Lung microvascular endothelial cell (primary cell): ENCODE results near the gene OR2G6. TPM values are rescaled to one million over a fixed set of nuclear protein-coding genes. Genes with fewer than 3 reads are reported as not detected.
"Not testable (repeated sequence)": the region's sequence is repeated elsewhere in the genome, so short reads cannot be mapped to it uniquely, and the experiment has no call there.

Source experiments
- DNase-seq, 2 donors: peaks; one replicate each; pipeline versions ENCODE4 v3.0.0 to v3.0.0-alpha.2; 2010; ENCODE audit warnings: low read depth in 2 of 2
- total RNA-seq: library from RNA; depleted of rRNA; stranded (reverse); fragments of >200 nt; gene quantifications from 2 replicates; pipeline ENCODE4 v1.2.1, GENCODE V29; 2014

OR2G6 gene
- not detected in 2 replicates for total RNA-seq

DNA sequence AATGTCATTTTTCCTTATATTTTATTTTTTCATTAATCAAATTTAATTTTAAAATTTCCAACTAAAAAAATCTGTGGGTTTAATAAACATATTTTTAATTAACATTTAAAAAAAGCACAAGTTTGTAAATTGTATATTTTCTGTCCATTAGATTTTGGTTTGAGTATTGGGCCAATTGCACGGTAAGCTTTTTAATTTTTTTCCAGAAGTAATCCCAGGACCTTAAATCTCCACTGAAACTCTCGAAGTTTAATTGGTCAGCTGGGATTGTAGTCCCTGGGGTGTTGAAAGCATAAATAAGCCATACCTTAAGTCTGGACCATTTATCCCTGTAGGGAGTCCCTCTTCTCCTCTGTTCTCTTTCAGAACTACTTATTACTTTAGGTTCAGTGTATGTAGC is at the start of gene OR2G6:
Gene OR2G6 (plus strand): TSS at position 301 of the 400 bp plus-strand sequence. CDS start 13,574 bp downstream, outside the sequence.
- not testable (repeated sequence) for DNase-seq

DNA sequence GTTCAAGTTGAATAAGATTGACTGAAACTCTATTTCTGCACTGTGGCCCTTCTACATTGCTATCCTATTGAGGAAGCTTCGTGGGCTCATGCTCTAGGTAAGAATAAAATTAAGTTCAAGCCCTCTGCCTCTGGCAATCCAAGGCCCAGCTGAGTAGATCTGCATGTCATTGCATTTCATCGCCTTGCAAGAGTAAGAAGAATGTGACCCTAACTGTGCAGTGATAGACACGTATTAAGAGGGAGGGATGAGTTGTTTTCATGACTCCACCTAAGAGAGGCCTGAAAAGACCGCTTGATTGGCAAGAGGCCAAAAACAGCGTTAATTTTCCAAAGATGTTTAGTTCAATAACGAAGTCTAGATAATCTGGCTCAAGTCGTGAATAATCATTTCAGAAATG is 48.8 kb upstream of the OR2G6 start:
- not testable (repeated sequence) for DNase-seq

DNA sequence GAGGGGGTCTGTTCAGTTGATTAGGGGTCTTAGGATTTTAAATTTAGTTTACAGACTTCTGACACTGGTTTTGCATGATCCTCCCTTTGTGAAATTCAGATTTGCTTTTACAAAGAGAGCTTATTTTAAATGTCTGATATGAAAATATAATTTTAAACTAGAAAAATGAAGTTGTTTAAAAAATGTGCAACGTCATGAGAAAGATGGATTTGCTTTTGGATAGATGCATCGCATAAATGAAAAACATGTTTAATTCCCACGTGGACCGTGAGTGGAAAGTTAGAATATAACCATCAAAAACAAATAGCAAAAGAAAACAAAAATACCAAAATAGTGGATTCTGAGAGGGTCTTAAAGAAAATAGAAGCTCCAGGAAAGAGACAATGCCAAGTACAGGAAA is 36.7 kb upstream of the OR2G6 start:
- no peak for DNase-seq

DNA sequence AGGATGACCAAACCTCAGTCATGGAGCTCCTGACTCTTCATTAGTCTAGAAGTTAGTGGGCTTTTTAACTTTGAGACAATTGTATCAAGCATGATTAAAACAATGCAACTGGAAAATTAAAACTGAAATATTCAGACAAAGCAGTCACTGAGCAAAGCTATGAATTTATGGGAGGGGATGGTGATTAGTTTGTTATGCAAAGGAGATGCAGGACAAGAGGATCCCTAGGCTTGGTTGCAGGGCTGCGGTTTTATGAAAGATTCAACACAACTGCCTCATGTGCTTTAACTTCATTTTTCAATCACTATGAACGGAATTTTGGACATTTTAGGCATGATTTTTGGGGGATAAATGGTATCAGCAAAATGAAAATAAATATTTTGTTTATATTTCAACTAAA is 35.8 kb upstream of the OR2G6 start:
- not testable (repeated sequence) for DNase-seq

DNA sequence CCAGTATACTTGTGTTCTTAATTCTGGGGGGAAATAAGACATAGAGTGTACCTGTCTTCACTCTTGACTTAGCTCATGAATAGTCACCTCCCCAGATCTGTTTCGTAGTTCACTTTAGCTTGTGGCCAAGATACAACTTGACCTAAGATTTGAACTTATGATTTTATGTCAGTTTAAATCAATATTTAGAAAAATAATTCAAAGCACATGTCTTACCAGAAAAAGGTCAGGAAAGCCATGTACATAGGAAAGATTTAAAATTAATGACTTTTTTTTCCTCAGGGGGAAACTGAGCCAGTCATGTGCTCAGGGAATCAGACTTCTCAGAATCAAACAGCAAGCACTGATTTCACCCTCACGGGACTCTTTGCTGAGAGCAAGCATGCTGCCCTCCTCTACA is 34.8 kb upstream of the OR2G6 start, which contains the start of gene OR2T3:
Gene OR2T3 (plus strand): TSS at position 301 of the 400 bp plus-strand sequence. CDS start 0 bp downstream, at position 301.
- not testable (repeated sequence) for DNase-seq

DNA sequence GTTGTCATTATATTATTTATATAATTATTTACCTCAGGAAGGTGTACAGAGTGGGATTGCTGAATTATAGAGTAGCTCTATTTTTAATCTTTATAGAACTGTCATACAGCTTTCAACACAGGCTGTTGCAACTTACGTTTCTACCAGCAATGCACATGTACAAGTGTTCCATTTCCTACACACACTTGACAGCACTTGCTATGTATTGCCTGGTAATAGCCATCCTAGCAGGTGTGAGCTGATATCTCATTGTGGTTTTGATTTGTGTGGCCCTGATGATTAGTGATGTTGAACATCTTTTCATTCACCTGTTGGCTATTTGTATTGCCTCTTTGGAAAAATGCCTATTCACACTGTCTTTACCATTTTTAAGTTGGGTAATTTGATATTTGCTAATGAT is 32.2 kb upstream of the OR2G6 start:
- not testable (repeated sequence) for DNase-seq

DNA sequence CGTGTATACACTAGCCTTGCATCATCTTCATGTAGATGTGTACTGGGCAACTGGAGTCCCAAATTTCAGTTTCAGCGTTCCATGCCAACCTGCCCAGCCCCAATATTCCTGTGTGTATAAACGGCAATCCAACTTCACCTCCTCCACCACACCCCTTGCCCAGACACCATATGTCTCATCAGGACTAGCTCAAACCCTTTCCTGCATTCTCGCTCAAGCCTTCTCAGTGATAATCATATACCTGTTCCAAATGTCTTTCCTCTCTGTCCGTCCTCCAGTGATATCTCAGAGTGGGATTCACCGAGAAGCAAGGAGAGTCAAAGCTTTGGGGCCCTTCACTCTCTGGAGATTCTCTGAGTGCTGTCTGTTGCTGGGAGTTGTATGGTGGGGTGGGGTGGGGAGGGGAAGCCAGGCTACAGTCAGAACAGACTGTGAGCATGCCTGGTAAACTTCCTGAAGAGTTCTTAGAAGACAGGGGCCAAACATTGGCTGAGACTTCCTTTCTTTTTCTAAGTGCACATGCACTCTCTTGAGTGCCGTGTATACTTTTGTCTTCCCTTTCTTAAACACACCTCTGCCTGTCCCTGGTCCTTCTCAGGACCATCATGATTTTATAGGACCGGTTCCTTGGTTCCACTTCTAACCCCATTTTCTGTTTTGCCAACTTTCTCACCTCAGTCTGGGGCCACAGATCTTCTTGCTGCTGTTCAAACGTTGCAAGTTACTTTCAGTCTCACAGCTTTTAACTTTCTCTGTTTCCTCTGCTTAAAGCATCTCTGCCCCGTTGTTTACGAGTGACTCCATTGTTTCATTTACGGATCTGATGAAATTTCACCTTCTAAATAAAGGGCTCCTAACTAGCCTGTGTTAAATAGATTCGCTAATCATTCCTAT is 25.9 kb upstream of the OR2G6 start:
- not testable (repeated sequence) for DNase-seq

DNA sequence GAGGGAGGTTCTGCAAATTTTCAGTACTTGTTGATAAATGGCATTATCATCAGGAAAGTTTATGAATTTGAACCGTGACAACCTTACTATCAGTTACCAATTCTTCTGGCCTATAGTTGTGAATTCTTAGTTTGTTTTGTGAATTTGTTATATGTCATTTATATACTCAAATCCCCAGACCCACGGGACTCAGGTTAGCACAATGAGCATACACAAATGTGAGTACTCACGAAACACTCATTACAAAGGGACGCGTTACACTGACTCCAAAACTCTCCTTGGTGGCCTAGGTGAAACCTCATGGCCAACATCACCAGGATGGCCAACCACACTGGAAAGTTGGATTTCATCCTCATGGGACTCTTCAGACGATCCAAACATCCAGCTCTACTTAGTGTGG is 19.6 kb upstream of the OR2G6 start, which contains the start of gene OR2T5:
Gene OR2T5 (plus strand): TSS at position 301 of the 400 bp plus-strand sequence. CDS start 0 bp downstream, at position 301.
- DNase-seq: not testable (repeated sequence)

DNA sequence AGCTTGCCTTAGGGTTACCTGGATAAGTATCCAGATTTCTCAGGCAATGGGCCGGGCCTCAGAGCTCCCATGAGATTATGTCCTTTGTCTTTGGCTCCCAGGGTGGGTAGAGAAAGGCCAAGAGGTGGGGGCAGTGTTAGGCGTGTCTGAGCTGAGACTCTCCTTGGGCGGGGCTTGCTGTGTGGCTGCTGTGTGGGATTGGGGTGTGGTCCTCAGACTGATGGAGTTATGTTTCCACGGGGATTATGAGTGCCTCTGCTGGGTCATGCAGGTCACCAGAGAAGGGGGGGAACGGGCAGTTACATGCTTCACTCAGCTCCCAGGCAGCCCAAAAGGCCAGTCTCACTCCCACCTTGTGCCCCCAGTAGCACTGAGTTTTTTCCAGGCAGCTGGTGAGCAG is 11.2 kb upstream of the OR2G6 start:
- DNase-seq: not testable (repeated sequence)

DNA sequence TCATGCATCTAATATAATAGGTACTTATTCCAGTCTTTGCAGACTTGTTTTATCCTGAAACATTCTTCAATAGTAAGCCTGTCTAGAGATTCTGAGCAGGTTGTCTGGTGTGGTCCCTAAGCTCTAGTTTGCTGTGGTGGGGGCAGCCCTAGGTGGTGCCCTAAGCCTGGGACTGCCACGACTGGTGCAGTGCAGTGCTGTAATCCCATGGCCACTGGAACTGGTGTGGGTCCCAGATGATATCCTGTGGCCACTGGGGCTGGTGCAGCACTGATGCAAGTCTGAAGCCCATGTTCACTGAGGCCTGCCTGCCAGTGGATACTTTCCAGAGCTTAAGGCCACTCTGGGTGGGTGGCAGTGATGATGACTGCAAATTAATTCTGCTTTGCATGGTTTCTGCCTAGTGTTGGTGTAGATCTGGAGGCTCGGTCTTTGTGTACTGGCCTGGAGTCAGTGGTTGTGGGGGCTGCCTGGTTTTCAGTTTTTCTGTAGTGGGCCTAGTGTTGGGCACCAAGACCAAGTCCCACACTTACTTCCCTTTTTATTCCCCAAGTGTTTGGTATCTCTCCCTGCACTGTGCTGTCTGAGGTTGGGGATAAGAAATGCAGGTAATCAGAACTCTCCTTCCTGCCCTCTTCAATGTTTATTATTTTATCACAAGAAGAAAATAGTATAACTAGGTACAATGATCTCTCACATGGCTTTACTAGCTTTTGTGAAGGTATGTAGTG is 7.4 kb upstream of the OR2G6 start:
- not testable (repeated sequence) for DNase-seq

DNA sequence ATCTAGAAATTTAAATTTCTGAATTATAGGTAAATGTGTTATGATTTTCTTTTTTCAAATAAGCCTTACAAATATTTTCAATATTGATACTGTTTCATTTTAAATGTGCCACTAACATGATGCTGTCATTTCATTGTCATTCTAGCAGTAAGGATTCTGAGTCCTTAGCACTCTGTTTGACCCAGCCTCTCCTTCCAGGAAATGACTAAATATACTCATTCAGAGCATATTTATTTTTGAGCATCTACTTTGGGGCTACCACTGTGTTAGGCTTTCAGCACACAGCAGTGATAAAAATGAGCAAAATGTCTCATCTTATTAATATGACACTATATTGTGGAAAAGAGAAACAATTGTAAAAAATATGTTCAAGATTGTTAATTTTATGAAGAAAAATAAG is 2.3 kb downstream of the OR2G6 start:
- DNase-seq: not testable (repeated sequence)

DNA sequence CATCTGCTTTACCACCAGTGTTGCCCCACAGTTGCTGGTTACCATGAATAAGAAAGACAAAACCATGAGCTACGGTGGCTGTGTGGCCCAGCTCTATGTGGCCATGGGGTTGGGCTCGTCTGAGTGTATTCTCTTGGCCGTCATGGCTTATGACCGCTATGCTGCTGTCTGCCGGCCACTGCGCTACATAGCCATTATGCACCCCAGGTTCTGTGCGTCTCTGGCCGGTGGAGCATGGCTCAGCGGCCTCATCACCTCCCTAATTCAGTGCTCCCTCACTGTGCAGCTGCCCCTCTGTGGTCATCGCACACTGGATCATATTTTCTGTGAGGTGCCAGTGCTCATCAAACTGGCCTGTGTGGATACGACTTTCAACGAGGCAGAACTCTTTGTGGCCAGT is 14.0 kb downstream of the OR2G6 start:
- no peak for DNase-seq

DNA sequence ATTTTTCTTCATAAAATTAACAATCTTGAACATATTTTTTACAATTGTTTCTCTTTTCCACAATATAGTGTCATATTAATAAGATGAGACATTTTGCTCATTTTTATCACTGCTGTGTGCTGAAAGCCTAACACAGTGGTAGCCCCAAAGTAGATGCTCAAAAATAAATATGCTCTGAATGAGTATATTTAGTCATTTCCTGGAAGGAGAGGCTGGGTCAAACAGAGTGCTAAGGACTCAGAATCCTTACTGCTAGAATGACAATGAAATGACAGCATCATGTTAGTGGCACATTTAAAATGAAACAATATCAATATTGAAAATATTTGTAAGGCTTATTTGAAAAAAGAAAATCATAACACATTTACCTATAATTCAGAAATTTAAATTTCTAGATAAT is 29.6 kb downstream of the OR2G6 start:
- not testable (repeated sequence) for DNase-seq

DNA sequence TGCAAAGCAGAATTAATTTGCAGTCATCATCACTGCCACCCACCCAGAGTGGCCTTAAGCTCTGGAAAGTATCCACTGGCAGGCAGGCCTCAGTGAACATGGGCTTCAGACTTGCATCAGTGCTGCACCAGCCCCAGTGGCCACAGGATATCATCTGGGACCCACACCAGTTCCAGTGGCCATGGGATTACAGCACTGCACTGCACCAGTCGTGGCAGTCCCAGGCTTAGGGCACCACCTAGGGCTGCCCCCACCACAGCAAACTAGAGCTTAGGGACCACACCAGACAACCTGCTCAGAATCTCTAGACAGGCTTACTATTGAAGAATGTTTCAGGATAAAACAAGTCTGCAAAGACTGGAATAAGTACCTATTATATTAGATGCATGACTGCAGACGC is 39.5 kb downstream of the OR2G6 start:
- not testable (repeated sequence) for DNase-seq

DNA sequence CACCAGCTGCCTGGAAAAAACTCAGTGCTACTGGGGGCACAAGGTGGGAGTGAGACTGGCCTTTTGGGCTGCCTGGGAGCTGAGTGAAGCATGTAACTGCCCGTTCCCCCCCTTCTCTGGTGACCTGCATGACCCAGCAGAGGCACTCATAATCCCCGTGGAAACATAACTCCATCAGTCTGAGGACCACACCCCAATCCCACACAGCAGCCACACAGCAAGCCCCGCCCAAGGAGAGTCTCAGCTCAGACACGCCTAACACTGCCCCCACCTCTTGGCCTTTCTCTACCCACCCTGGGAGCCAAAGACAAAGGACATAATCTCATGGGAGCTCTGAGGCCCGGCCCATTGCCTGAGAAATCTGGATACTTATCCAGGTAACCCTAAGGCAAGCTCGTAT is 43.2 kb downstream of the OR2G6 start:
- DNase-seq: not testable (repeated sequence)

DNA sequence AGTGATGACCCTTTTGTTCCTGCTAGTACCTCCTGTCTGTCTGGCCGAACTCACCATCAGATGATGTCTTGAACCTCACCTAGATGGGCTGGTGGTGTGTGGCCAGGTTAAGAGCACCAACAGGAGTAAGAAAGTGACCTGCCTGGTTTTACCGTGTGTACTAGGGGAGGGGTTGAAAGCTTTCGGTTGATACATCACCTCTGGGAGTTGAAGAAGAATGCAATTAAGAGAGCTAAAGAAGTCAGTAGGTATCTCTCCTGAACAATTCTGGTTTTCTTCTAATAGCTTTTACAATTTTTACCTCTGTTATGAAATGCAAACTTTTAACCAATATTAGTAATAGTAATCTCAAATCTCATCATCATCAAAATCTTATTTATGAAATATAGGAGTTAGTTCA is 54.8 kb downstream of the OR2G6 start, which contains the start of gene OR2T29:
Gene OR2T29 (minus strand): TSS at position 101 of the 400 bp plus-strand sequence. CDS start 3,281 bp downstream, outside the sequence.
- DNase-seq: not testable (repeated sequence)

DNA sequence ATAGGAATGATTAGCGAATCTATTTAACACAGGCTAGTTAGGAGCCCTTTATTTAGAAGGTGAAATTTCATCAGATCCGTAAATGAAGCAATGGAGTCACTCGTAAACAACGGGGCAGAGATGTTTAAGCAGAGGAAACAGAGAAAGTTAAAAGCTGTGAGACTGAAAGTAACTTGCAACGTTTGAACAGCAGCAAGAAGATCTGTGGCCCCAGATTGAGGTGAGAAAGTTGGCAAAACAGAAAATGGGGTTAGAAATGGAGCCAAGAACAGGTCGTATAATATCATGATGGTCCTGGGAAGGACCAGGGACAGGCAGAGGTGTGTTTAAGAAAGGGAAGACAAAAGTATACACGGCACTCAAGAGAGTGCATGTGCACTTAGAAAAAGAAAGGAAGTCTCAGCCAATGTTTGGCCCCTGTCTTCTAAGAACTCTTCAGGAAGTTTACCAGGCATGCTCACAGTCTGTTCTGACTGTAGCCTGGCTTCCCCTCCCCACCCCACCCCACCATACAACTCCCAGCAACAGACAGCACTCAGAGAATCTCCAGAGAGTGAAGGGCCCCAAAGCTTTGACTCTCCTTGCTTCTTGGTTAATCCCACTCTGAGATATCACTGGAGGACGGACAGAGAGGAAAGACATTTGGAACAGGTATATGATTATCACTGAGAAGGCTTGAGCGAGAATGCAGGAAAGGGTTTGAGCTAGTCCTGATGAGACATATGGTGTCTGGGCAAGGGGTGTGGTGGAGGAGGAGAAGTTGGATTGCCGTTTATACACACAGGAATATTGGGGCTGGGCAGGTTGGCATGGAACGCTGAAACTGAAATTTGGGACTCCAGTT is 57.9 kb downstream of the OR2G6 start:
- DNase-seq: not testable (repeated sequence)

DNA sequence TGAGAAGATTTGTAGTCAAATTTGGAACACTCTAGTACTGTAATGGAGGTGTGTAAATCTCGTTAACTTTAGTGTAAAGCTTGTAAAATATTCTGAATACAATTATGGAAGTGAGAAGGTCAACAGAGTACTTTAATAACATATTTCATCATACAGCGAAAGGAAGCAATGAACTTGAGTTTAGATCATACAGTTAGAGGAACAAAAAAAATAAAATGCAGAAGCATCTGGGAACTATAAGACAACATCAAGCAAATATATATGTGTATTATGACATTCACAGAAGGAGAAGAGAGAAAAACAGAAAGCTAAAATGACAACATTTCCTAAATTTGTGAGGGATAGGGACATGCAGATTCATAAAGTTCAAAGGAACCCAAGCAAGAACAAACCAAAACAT is 61.2 kb downstream of the OR2G6 start:
- DNase-seq: not testable (repeated sequence)

DNA sequence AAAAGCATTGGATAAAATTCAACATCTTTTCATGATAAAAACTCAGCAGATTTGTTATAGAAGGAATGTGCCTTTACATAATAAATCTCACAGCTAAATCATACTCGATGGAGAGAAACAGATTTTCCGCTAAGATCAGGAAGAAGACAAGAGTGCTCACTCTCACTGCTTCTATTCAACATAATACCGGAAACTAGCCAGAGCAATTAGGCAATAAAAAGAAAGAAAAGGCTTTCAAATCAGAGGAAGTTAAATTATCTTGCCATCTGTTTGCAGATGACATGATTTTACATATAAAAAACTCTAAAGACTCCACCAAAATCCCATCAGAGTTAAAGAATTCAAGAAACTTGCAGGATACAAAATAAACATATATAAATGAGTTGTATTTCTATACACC is 62.9 kb downstream of the OR2G6 start:
- not testable (repeated sequence) for DNase-seq

DNA sequence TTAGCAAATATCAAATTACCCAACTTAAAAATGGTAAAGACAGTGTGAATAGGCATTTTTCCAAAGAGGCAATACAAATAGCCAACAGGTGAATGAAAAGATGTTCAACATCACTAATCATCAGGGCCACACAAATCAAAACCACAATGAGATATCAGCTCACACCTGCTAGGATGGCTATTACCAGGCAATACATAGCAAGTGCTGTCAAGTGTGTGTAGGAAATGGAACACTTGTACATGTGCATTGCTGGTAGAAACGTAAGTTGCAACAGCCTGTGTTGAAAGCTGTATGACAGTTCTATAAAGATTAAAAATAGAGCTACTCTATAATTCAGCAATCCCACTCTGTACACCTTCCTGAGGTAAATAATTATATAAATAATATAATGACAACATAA is 64.2 kb downstream of the OR2G6 start:
- not testable (repeated sequence) for DNase-seq

DNA sequence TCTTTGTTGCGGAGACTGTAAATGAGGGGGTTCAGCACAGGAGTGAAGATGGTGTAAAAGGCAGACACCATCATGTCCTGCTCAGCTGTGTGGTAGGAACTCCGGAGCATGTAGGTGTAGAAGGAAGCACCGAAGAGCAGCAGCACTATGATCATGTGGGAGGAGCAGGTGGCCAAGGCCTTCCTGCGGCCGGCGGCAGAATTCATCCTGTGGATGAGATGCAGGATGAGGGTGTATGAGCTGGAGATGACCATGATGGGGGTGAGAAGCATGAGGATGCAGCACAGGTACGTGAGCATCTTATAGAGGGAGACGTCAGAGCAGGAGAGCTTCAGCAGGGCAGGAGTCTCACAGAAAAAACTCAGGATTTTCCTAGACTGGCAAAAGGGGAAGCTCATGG is 66.0 kb downstream of the OR2G6 start:
- DNase-seq: not testable (repeated sequence)
